NCI-H526 treated with DMSO at 0.1 percent for 48 hours (cell line): ENCODE data around the gene RELL1.

Source experiments
- DNase-seq: peaks from one replicate; lab custom pipeline; 2025; lab: John Stamatoyannopoulos, UW

The RELL1 gene

GRCh38 chr4:37597034-37597433 is 89.1 kb downstream of the RELL1 start:
- no peak for DNase-seq

DNA sequence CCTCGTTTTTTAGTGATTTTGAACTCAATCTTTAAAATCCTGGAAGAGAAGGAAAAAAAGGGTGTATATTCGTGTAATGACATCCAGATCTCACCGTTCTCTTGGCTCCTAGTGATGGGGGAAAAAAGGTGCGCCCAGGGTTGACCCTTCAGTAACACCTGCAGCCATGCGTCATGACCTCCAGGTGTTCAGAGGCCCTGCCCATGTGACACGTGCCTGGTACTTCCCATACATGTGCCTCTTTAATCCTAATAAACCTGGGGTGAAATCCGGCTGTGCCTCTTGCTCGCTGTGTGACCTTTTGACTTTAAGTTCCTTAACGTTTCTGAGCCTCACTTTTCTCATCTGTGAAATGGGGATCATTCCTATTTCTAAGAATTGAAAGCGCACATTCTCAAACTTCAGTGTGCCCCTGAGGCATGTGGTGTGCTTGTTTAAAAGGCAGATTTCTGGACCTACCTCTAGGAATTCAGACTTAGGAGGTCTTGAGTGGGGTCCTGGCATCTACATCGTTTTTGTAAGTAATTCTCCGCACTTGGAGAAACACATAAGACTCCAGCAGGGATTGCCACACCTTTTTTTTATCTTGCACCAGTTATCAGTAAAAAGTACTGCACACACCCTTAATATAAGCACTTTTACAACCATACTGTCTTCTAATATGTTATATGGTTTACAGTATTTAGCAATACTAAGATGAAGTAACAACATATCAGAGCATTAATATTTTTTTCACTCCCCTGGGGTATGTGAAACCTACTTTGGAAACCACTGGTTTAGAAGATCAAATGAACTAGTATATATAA is 90.1 kb downstream of the RELL1 start:
- DNase-seq = no peak

DNA sequence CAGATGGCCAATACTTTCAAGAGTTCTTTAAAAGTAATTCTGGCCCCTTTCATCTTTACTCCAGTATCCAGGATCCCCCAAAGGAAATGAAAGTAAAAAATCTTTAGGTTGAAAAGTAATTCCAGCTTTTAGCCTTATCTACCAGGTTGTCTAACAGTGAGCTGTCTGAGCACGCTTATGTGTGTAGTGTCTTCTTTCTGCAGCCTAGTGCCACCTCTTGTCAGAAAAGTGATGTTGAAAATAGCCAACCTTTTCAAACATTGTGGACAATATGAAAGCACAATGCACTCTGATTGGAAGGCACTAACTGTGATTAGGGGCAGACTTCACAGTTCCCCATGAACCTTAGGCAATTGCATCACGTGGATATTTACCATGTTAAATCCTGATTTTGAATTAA is 92.1 kb downstream of the RELL1 start:
- DNase-seq = no peak

DNA sequence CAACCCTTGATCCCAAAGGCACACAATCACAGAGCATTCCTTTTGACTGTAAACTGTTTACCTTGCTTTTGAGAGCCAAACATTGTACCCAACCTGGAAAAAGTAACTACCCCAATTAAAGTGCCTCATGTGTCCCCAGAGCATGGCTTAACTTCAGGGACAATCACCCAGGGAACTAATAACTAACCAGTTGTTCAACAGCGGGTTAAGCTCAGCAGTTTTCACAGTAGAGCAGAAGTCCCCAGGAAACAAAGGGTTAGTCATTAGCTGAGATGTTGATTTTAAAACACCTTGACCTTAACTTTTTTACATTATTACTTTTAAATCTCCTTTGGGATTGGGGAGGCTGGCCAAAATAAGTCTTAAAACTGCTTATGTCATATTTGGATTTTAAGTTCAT is 94.8 kb downstream of the RELL1 start:
- no peak for DNase-seq

GRCh38 chr4:37590016-37590415 is 96.2 kb downstream of the RELL1 start:
- DNase-seq = no peak

GRCh38 chr4:37588150-37588549 is 98.0 kb downstream of the RELL1 start:
- DNase-seq = no peak

DNA sequence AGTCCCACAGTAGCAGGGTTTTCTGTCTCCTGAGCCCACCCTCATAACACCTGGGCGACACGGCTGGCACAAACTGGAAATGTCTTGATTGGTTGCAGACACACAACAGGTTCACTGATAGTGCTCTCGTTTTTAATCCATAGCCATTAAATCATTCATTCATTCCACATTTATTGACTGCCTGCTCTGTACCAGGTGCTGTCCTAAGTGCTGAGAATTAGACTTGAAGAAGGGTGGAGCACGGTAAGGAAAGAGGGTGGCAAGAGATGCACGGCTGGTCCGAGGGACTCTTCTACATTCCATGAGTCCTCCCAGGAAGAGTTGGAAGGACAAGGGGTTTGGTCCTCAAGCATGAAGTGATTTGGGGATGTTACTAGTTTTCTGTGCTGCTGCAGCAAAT is 100.0 kb downstream of the RELL1 start:
- no peak for DNase-seq

DNA sequence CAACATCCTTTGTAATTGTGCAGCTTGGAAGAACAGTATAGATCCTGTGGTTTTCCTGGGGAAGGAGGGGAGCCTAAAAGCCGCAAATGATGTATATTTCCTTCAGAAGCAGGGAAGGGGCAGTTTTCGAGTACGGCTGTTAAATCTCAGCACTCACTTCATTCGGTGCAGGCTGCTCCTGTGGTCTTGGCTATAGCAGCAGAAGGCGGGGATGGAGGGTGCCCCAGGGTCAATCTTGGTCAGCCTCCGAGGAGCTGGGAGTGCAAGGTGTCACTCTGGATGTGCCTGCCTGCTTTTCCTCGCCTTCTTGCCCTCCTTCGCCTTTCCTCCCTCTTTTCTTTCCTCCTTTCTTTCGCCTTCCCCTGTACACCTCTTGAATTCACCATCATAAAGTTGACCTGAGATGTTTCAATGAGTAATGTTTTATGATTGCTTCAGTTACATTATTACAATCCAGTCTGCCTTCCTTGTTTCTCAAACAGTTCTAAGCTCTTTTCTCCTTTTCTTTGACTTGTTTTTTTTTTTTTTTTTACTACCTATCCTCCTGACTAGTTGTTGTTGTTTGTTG is 101.6 kb downstream of the RELL1 start:
- DNase-seq = no peak

GRCh38 chr4:37584071-37584470 is 102.1 kb downstream of the RELL1 start:
- DNase-seq = no peak

DNA sequence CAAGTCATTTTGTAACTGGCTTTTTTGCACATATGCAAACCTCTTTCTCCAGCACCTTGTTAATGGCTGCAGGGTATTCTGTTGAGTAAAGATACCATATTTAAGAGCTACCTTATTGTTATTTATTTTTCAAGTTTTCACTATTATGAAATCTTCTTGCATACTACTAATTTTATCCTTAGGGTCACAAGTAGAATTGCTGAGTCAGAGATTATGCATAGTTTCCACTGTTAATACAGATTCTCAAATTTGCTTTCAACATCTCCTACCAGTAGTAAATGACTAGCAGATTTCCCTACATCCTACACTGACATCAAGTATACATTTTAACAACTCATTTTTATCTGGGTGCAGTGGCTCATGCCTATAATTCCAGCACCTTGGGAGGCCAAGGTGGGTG is 112.6 kb downstream of the RELL1 start:
- no peak for DNase-seq

DNA sequence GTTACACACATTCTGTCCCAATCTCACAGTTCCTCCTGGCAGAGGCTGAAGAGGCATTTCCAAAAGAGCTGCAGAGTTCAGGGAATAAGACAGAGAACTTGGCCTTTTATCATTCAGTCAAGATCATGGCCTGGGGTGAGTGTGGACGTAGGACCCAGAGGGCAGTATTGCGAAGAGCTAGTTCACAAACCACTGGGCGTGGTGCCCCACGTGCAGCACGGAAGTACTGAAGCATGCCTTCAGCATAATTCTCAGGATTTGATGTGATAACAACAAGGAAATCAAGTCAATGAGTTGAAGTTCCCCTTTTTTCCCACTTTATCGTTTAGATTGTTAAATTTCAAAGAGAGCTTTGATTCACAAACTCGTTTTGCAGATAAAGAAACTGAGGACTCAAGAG is 117.7 kb downstream of the RELL1 start:
- no peak for DNase-seq

GRCh38 chr4:37567836-37568235 is 118.3 kb downstream of the RELL1 start:
- DNase-seq = no peak

GRCh38 chr4:37562592-37562991 is 123.6 kb downstream of the RELL1 start:
- no peak for DNase-seq

- no peak for DNase-seq
These were observed 124.4 kb downstream of the RELL1 start for GRCh38 chr4:37561803-37562207.

DNA sequence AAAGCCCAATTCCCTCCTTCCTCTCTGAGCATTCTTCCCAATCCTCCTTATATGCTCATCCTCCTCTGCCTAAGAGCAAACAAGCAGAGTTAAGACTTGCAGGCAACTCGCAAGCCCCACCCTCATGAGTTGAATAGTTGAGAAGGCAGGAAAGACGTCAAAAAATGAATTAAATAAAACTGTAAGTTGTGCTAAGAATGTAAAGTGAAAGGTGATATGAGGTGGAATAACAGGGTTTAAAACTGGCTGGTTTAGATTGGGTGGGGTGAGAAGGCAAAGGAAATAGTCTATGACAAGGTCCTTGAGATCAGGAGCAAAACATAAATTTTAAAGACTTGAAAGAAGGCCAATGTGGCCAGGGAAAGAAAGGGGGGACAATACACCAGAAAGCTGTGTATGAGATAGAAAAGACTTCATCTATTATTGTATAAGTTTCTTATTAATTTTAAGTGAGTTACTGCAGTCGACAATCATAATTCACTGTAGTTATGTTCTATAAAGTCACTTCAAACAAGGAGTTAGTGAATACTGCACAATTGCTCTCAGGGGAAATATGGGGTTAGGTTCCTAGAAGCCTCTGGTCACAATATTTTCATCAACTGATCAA is 124.9 kb downstream of the RELL1 start:
- DNase-seq = no peak
